ENCODE measurements around the gene EDC3. TPM values are rescaled to one million over a fixed set of nuclear protein-coding genes. Genes with fewer than 3 reads are reported as not detected.

The EDC3 gene
- total and polyA plus RNA-seq, 12 donors = 3.9 to 25.3 (median 16.1) TPM

DNA sequence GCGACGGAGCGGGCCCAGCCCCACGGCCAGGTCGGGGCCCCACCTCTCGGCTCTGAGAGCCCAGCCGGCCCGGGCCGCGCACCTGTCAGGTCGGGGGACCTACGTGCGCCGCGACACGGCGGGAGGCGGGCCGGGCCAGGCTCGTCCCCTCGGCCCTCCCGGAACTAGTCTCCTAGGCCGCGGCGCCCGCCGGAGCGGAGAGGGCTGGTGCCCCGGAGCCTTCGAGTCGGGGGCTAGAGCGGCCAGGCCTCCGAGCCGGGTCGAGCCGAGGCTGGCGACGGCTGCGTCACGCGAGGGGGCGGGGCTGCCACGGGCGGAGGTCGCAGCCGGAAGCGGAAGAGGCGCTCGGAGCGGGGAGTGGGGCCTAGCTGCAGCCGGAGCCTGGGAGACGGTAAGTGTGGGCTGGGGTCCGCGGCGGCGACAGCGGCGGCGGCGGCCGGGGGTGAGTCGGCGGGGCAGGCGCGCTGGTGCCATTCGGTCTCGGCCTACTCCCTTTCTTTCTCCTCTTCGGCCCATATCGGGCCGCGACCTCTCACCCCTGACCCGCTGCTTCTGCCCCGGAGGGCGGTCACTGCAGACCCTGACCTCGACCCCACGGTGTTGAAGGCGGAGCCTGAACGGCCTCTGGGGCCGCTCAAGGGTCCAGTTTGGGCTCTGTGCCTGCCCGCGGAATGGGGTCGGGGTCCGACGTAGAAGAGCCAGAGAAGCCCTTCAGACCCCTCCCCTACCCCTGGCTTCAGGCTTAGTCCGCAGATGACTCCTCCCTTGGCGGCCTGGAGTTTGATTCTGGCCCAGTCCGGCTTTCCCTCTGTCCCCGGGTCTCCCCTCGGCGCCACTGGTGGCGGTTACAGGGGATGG, 80.1 kb downstream of the EDC3 start, which contains the start of gene CLK3:
Gene CLK3 (plus strand): TSS at position 329 of the 858 bp plus-strand sequence. CDS start 3,361 bp downstream, outside the sequence.
- H3K27ac ChIP-seq = peak within 1 kb of the TSS; percentile 75 to 100 (median 98)
- DNase-seq = peak; percentile 93 to 97 (median 96)
- H3K4me3 ChIP-seq = peak within 1 kb of the TSS; percentile 60 to 85 (median 70)
- peaks cover 9 to 36% of the 10 kb centered on the region in 2 donors for H3K4me1 ChIP-seq (replicated peaks in 1 of 2)
- H3K36me3 ChIP-seq (replicated peaks in 1 of 2) = peaks cover 0 to 20% of the 10 kb centered on the region in 2 donors
- H3K9me3 ChIP-seq (replicated peaks in 1 of 3) = no peaks in the 10 kb centered on the region
- H3K27me3 ChIP-seq = no peaks in the 10 kb centered on the region
- peak; percentile 75 to 95 for TF ChIP-seq POLR2A (IDR thresholded peaks at IDR 0.05)
- TF ChIP-seq, protein P1, sequence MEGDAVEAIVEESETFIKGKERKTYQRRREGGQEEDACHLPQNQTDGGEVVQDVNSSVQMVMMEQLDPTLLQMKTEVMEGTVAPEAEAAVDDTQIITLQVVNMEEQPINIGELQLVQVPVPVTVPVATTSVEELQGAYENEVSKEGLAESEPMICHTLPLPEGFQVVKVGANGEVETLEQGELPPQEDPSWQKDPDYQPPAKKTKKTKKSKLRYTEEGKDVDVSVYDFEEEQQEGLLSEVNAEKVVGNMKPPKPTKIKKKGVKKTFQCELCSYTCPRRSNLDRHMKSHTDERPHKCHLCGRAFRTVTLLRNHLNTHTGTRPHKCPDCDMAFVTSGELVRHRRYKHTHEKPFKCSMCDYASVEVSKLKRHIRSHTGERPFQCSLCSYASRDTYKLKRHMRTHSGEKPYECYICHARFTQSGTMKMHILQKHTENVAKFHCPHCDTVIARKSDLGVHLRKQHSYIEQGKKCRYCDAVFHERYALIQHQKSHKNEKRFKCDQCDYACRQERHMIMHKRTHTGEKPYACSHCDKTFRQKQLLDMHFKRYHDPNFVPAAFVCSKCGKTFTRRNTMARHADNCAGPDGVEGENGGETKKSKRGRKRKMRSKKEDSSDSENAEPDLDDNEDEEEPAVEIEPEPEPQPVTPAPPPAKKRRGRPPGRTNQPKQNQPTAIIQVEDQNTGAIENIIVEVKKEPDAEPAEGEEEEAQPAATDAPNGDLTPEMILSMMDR (IDR thresholded peaks at IDR 0.05) = peak in 1 of 6 experiments; percentile 6
- WGBS, 4 donors = 0% methylated on average over 13 to 91 of the region's 91 CpGs
- intact Hi-C loops (cut with DNase I) = loop anchor here in 1 of 2 donors (10.0 kb wide), 1 partner anchor 71 kb away; the partner anchor contains the start of gene ARID3B

DNA sequence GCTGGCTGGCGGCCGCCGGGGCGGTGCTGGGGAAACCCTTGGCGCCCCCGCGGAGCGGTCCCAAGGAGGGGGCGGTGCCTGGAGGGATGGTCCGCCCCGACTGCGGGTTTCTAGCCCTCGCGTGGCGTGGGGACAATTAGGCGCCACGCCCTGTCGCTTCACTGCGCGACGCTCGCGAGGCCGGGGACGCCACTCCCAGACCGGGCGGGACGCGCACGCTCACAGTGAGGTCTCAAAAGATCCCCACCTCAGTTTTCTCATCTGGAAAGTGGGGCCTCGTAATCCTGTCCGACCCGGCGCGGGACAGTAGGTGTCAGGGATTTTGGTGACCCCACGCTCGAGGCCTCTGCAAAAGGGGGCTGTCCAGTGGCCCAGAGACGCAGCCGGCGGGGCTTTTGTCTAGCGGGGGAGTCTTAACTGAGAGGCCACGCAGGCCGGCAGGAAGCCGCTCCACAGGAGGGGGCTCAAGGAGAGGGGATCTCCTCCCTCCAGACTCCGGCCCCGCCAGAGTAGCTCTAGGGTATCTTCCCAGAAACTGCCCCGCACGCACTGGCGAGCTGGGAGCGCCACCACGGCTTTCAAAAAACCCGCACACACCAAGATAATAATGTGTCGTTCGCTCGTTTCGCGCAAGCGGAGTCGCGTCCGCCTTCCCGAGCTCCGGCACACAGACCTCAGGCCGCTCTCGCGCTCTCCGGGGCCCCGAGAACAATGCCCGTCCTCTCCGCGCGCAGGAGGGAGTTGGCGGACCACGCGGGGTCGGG, 80.9 kb downstream of the EDC3 start:
- peak overlapping the region; percentile 75 to 100 (median 98) for H3K27ac ChIP-seq
- TF ChIP-seq, protein P1 (IDR thresholded peaks at IDR 0.05) = no peak
- peak in 1 of 2 donors; percentile 32 for TF ChIP-seq POLR2A (IDR thresholded peaks at IDR 0.05)
- H3K36me3 ChIP-seq (replicated peaks in 1 of 2) = peaks cover 0 to 11% of the 10 kb centered on the region in 2 donors
- H3K4me3 ChIP-seq = peak overlapping the region; percentile 60 to 85 (median 70)
- WGBS, 4 donors = 0 to 1% (median 0%) methylated on average over 7 to 76 of the region's 76 CpGs
- peak; percentile 75 to 89 (median 81) for DNase-seq
- intact Hi-C loops (cut with DNase I) = loop anchor here in 1 of 2 donors (10.0 kb wide), 1 partner anchor 70 kb away; the partner anchor contains the start of gene ARID3B
- H3K4me1 ChIP-seq (replicated peaks in 1 of 2) = peaks cover 9 to 33% of the 10 kb centered on the region in 2 donors
- H3K9me3 ChIP-seq (replicated peaks in 1 of 3) = no peaks in the 10 kb centered on the region
- no peaks in the 10 kb centered on the region for H3K27me3 ChIP-seq

DNA sequence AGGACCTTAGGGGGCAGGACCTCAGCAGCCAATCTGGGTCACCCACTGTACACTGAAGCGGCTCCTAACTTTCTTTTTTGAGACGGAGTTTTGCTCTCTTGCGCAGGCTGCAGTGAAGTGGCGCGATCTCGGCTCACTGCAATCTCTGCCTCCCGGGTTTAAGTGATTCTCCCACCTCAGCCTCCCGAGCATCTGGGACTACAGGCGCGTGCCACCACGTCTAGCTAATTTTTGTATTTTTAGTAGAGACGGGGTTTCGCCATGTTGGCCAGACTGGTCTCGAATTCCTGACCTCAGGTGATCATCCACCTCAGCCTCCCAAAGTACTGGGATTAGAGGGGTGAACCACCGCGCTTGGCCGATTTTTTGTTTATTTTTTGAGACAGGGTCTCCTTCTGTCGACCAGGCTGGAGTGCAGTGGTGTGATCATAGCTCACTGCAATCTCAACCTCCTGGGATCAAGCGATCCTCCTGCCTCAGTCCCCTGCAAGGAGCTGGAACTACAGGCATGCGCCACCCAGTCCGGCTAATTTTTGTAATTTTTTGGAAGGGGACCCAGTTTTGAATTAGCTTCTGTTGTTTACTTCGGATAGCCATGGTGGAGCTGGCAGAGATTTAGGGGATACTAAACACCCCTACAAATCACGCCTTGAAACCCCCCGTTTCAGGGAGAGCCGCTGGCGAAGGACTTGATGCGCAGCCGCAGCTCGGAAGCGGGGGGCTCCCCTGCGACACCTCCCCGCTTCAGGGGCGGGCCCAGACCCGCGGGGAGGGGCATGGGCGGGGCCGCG, 81.7 kb downstream of the EDC3 start:
- no peak for TF ChIP-seq POLR2A (IDR thresholded peaks at IDR 0.05)
- TF ChIP-seq, protein P1 (IDR thresholded peaks at IDR 0.05) = no peak
- Histone ChIP-seq H3K4me1 (replicated peaks in 1 of 2) (peaks cover 9 to 33% of the 10 kb centered on the region in 2 donors), H3K36me3 (replicated peaks in 1 of 2) (peaks cover 0 to 4% of the 10 kb centered on the region in 2 donors), H3K27me3 (no peaks in the 10 kb centered on the region), H3K27ac (peak overlapping the region in 4 of 5 donors; percentile 90 to 100 (median 98)), H3K9me3 (replicated peaks in 1 of 3) (no peaks in the 10 kb centered on the region), H3K4me3 (peak overlapping the region in 3 of 4 donors; percentile 44 to 60 (median 60))
- intact Hi-C loops (cut with DNase I) = loop anchor here in 1 of 2 donors (10.0 kb wide), 1 partner anchor 69 kb away; the partner anchor contains the start of gene ARID3B
- WGBS, 4 donors = 38 to 54% (median 40%) methylated on average over 25 to 38 of the region's 38 CpGs
- no peak for DNase-seq
